Fibroblast of the aortic adventitia (primary cell): ENCODE results near the gene NAA38. TPM values are rescaled to one million over a fixed set of nuclear protein-coding genes. Genes with fewer than 3 reads are reported as not detected.

Experiments used
- DNase-seq: peaks from one replicate; pipeline ENCODE4 v3.0.0-alpha.2; 2010; ENCODE audit warnings: low read depth
- H3K4me3 ChIP-seq: 2 replicates; pipeline ENCODE4 v1.5.1; 2011; ENCODE audit warnings: low read depth, mild to moderate bottlenecking, control low read depth, low read length, moderate library complexity
- total RNA-seq: library from RNA; depleted of rRNA; stranded (reverse); fragments of >200 nt; gene quantifications from 2 replicates; pipeline ENCODE4 v1.2.3, GENCODE V29; 2012; ENCODE audit warnings: low replicate concordance
- TF ChIP-seq, protein P1 (sequence below): IDR thresholded peaks from 2 replicates; pipeline ENCODE4 v1.5.1; 2011; ENCODE audit warnings: mild to moderate bottlenecking, low read length, control low read depth, inconsistent platforms; ENCODE audit not compliant: insufficient read depth

The NAA38 gene, protein sequence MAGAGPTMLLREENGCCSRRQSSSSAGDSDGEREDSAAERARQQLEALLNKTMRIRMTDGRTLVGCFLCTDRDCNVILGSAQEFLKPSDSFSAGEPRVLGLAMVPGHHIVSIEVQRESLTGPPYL
- 39.1 and 41.1 TPM in 2 replicates for total RNA-seq

DNA sequence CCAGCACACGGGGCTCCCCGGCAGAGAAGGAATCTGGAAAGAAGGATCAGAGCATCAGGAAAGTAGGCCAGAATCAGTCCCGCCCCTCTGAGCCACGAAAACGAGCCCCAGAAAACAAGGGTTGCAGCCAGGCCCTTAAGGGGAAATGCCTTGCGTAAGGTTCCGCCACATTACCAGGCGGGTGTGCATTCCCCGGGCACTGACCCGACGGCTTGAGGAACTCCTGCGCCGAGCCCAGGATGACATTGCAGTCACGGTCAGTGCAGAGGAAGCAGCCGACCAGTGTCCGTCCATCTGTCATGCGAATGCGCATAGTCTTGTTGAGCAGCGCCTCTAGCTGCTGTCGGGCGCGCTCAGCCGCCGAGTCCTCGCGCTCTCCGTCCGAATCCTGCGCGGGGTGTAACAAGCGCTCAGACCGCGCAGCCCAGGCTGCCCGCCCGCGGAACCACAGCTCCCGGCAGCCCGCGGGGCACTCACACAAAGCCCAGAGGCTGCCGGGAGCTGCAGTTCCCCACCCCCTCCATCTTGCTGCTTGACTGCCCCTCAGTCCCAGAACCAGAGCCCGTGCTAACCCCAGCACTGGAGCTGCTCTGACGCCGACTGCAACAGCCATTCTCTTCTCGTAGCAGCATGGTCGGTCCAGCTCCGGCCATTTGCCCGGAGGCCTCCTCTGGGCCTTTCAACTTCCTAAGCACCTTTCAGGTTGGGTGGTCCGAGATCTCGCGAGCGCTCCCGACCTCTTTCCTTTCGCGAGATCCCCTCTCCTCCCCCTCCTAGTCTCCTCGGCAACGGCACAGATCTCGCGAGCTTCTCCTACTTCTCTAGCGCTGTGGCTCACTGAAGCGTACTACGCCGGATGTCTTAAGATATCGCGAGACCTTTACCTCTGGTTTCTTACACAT is at the start of gene NAA38:
TSS of gene NAA38 (minus strand) at position 749 of the 902 bp plus-strand sequence. CDS start at position 653, 96 bp downstream.
- H3K4me3 ChIP-seq: peak within 1 kb of the TSS; percentile 86
- TF ChIP-seq, protein P1, sequence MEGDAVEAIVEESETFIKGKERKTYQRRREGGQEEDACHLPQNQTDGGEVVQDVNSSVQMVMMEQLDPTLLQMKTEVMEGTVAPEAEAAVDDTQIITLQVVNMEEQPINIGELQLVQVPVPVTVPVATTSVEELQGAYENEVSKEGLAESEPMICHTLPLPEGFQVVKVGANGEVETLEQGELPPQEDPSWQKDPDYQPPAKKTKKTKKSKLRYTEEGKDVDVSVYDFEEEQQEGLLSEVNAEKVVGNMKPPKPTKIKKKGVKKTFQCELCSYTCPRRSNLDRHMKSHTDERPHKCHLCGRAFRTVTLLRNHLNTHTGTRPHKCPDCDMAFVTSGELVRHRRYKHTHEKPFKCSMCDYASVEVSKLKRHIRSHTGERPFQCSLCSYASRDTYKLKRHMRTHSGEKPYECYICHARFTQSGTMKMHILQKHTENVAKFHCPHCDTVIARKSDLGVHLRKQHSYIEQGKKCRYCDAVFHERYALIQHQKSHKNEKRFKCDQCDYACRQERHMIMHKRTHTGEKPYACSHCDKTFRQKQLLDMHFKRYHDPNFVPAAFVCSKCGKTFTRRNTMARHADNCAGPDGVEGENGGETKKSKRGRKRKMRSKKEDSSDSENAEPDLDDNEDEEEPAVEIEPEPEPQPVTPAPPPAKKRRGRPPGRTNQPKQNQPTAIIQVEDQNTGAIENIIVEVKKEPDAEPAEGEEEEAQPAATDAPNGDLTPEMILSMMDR: peak; percentile 62
- DNase-seq: peak; percentile 100

DNA sequence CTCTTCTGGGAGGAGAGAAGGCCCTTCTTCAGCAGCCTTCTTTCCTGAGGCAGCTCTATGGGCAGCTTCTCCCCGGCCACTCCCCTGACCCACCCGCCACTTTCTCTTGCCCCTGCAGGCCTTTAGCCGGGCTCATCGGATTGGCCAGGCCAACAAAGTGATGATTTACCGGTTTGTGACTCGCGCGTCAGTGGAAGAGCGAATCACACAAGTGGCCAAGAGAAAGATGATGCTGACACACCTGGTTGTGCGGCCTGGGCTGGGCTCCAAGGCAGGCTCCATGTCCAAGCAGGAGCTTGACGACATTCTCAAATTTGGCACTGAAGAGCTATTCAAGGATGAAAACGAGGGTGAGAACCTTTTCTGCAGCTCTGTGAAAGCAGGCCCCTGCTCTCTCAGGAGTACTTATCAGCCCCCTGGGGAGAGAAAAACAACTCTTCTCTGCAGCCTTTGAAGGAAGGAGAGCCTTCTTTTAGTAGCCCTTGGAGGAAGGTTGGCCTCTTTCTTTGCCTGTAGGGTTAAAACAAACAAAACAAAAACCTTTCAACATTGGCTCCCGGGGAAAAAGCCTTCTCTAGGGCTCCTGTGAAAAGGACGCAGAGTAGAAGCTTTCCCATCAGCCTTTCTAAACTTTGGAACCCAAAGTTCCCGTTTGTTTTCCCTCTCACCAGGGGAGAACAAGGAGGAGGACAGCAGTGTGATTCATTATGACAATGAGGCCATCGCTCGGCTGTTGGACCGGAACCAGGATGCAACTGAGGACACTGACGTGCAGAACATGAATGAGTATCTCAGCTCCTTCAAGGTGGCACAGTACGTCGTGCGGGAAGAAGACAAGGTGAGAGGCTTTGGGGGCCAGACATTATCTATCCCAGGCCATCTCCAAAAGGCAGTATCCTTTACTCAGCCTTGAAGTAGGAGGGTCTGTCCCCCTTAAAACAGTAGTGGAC is 46.1 kb upstream of the NAA38 start:
- no peak overlapping the region for H3K4me3 ChIP-seq
- TF ChIP-seq, protein P1: no peak
- DNase-seq: no peak

DNA sequence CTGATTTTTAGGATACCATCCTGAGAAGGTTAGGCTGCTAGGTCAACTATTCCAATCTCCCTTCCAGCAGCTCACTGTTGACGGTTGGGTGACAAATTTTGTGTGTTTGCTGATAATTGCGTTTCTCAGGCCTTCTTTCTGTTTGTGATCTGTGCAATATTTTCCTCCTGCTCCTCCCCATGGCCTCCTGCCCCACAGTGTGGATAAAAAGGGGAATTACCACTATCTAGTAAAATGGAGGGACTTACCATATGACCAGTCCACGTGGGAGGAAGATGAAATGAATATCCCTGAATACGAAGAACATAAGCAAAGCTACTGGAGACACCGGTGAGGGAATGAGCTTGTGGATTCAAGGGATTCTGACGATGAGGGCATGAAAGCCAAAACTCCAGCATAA is 40.4 kb upstream of the NAA38 start:
- TF ChIP-seq, protein P1: peak; percentile 62
- peak; percentile 75 for DNase-seq
- H3K4me3 ChIP-seq: no peak overlapping the region

DNA sequence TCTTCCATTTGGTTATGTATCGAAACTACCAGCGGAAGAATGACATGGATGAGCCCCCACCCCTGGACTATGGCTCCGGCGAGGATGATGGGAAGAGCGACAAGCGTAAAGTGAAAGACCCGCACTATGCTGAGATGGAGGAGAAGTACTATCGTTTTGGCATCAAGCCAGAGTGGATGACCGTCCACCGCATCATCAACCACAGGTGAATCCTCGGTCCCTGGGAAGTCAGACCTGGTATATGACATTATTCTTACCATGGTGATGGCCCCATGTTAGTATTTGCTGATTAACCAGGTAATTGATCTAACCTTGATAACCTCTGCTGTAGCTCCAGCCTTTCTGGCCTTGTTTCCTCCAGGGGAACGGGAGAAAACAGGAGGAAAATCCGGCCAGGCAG is 39.7 kb upstream of the NAA38 start:
- TF ChIP-seq, protein P1: no peak
- DNase-seq: no peak
- H3K4me3 ChIP-seq: no peak overlapping the region

DNA sequence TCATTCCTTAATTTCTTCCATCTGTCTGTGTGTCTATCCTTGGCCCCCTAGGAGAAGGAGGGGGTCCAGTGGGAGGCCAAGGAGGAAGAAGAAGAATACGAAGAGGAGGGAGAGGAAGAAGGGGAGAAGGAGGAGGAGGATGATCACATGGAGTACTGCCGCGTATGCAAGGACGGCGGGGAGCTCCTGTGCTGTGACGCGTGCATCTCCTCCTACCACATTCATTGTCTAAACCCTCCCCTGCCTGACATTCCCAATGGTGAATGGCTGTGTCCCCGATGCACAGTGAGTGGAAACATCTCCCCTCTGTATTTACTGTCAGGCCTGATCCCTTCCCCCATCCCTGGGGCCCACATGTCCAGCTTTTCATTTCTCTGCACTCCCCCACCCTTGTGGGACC is 37.5 kb upstream of the NAA38 start:
- TF ChIP-seq, protein P1: no peak
- DNase-seq: no peak
- no peak overlapping the region for H3K4me3 ChIP-seq

DNA sequence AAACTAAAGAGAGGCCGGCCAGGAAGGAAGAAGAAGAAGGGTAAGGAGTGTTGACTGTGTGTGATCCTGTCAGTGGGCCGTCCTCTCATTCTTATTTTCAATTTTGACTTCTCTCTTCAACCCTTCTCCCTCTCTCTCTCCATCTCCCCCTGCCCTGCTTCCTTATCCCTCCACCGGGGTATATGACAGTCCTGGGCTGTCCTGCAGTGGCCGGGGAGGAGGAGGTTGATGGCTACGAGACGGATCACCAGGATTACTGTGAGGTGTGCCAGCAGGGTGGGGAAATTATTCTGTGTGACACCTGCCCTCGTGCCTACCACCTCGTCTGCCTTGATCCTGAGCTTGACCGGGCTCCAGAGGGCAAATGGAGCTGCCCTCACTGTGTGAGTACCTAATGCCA is 36.9 kb upstream of the NAA38 start:
- no peak overlapping the region for H3K4me3 ChIP-seq
- TF ChIP-seq, protein P1: no peak
- no peak for DNase-seq
